GM12865 (cell line): ENCODE data around the gene PTPN11.
"Not testable (repeated sequence)": the region's sequence is repeated elsewhere in the genome, so short reads cannot be mapped to it uniquely, and the experiment has no call there.

Source experiments
- DNase-seq: peaks from one replicate; pipeline ENCODE4 v3.0.0; 2010; ENCODE audit warnings: low read depth
- H3K4me3 ChIP-seq: 2 replicates; pipeline ENCODE4 v1.5.1; 2011; ENCODE audit warnings: mild to moderate bottlenecking, low read depth, low read length, control low read depth
- CTCF ChIP-seq: IDR thresholded peaks from 2 replicates; pipeline ENCODE4 v1.5.1; 2011; ENCODE audit warnings: low read length, control low read depth, low read depth, inconsistent platforms; ENCODE audit not compliant: insufficient read depth; ENCODE audit errors: missing control alignments

The PTPN11 gene

GRCh38 chr12:112424126-112424525, 5.4 kb downstream of the PTPN11 start:
- no peak overlapping the region for H3K4me3 ChIP-seq
- DNase-seq, result no peak
- no peak for TF ChIP-seq CTCF

GRCh38 chr12:112425582-112426382, 7.0 kb downstream of the PTPN11 start:
- TF ChIP-seq CTCF, result no peak

GRCh38 chr12:112427760-112428159, 9.0 kb downstream of the PTPN11 start:
- DNase-seq, result no peak
- no peak for TF ChIP-seq CTCF
- H3K4me3 ChIP-seq, result no peak overlapping the region

More at GRCh38 chr12:112425582-112426382, 7.0 kb downstream of the PTPN11 start:
- DNase-seq, result no peak
- H3K4me3 ChIP-seq, result no peak overlapping the region

- TF ChIP-seq CTCF, result no peak
- H3K4me3 ChIP-seq, result no peak overlapping the region
- no peak for DNase-seq
Observed at GRCh38 chr12:112430929-112431328, 12.2 kb downstream of the PTPN11 start.

GRCh38 chr12:112431965-112432364, 13.2 kb downstream of the PTPN11 start:
- no peak for DNase-seq
- no peak overlapping the region for H3K4me3 ChIP-seq
- no peak for TF ChIP-seq CTCF

- no peak for DNase-seq
- no peak for TF ChIP-seq CTCF
- no peak overlapping the region for H3K4me3 ChIP-seq
Observed at GRCh38 chr12:112433551-112433950, 14.8 kb downstream of the PTPN11 start.

GRCh38 chr12:112438645-112439044, 19.9 kb downstream of the PTPN11 start:
- H3K4me3 ChIP-seq, DNase-seq: not testable (repeated sequence)
